Stimulated activated CD4-positive, alpha-beta T cell treated with anti-CD3 and anti-CD28 coated beads, Interleukin-2, amount 100 ng/mL, for 4 hours (primary cell): ENCODE data around the gene SPAG9.
"Not testable (repeated sequence)": the region's sequence is repeated elsewhere in the genome, so short reads cannot be mapped to it uniquely, and the experiment has no call there.

Experiments used
- DNase-seq: peaks from one replicate; pipeline ENCODE4 v3.0.0-alpha.2; 2020; ENCODE audit warnings: low read depth

Gene SPAG9

DNA sequence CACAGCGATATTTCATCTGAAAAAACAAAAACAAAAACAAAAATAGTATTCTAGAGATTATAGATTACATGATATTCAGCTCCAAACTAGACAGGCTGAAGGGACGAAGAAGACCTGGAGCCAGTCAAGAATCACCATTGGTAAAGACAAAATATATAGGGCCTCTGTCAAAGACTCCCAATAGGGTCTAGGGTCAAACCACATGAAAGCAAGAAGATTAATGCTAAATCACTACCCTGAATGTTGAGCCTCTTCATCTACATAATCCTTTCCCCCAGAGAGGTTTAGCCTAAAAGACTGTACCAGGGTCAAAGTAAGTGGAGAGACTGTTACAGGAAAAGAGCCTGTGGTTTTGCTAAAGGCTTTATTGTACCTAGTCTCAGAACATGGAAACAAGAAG, 21.9 kb upstream of the SPAG9 start:
- no peak for DNase-seq

DNA sequence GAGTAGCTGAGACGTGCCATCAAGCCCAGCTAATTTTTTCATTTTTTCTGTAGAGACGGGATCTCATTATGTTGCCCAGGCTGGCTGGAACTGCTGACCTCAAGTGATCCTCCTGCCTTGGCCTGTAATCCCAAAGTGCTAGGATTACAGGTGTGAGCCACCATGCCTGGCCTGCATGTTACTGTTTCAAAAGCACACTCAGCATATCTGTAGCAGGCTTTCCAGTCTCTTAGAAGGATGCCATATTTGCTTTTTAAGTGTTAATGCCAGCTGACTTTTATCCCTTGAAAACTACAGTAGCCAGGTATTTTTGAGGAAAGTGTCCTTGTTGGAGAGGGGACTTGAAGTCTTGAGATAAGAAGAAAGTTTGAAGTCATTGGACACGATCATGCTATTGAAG, 15.3 kb upstream of the SPAG9 start:
- DNase-seq, result no peak

DNA sequence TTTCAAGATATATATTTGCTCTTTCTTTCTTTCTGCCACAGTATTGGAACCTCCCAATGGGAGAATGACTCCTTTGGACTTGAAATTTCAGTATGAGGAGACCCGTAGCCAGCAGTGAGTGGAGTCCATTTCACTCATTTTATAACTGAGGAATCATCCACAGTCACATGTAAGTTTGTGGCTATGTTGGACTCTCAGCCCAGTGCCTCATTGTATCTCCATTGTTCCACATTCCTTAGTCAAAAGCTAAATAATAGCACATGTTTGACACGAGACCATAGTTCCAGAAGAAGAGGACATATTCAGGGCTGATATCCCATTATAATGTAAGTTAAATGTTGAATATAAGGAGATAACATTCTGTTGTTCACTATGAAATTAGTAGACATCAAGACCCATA, 12.7 kb upstream of the SPAG9 start:
- no peak for DNase-seq

GRCh38 chr17:51132964-51133319, 12.3 kb upstream of the SPAG9 start:
- no peak for DNase-seq

- DNase-seq, result no peak
These were observed 7.4 kb upstream of the SPAG9 start for GRCh38 chr17:51128076-51128475.

GRCh38 chr17:51124640-51125503, 4.2 kb upstream of the SPAG9 start:
- no peak for DNase-seq

DNA sequence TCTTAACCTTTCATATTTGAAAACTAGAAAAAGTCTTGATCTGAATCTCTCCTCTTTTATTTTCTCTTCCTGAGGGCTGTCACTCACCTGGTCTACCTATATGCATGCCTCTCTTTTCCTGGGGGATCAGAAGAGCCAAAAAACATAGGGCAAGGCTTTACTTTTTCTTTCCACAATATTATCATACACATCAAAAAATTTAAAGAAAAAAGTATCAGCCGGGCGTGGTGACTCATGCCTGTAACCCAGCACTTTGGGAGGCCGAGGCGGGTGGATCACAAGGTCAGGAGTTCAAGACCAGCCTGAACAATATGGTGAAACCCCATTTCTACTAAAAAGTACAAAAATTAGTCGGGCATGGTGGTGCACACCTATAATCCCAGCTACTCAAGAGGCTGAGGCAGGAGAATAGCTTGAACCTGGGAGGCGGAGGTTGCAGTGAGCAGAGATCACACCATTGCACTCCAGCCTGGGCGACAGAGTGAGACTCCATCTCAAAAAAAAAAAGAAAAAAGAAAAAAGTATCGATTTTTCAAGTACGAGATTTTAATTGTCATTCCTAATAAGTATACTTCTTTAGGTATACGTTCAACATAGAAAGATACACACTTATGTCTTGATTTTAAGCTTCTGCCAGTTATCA, 1.9 kb upstream of the SPAG9 start:
- not testable (repeated sequence) for DNase-seq

- DNase-seq, result peak; percentile 91
These were observed 1.2 kb upstream of the SPAG9 start for GRCh38 chr17:51121620-51122472.

- DNase-seq, result peak; percentile 20
These were observed 320 bp downstream of the SPAG9 start for GRCh38 chr17:51120357-51120738.

GRCh38 chr17:51119415-51120356, 982 bp downstream of the SPAG9 start:
- peak; percentile 14 for DNase-seq

DNA sequence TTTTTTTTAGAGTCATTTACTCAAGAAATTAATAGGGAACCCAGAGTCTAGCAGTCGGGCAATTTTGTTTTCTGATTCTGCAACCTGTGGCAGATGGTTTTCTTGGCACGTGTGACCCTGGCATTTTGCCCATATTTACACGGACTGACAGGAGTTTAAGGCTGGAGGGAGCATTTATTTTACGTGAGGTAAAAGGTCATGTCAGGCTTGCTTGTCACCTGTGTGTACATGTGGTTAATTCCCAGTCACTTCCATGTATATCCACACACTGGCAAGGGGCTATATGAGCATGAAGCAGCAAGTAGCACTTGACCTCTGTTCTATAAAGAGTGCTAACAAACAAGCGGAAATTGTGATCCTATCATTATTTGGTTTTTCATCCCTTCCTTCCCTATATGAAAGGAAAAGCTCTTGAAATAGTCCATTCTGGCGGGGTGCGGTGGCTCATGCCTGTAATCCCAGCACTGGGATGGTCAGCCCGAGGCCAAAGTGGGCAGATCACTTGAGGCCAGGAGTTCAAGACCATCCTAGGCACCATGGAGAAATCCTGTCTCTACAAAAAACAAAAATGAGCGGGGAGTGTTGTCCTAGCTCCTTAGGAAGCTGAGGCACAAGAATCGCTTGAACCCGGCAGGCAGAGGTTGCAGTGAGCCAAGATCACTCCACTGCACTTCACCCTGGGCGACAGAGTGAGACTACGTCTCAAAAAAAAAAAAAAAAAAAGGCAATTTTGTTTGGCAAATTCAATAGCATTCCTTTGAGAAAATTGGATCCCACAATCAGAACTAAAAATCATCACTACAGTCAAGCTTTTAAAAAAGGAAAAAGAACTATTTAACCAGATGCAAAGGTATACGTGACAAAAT, 2.1 kb downstream of the SPAG9 start:
- DNase-seq, result no peak

- no peak for DNase-seq
These were observed 5.5 kb downstream of the SPAG9 start for GRCh38 chr17:51115179-51115578.

DNA sequence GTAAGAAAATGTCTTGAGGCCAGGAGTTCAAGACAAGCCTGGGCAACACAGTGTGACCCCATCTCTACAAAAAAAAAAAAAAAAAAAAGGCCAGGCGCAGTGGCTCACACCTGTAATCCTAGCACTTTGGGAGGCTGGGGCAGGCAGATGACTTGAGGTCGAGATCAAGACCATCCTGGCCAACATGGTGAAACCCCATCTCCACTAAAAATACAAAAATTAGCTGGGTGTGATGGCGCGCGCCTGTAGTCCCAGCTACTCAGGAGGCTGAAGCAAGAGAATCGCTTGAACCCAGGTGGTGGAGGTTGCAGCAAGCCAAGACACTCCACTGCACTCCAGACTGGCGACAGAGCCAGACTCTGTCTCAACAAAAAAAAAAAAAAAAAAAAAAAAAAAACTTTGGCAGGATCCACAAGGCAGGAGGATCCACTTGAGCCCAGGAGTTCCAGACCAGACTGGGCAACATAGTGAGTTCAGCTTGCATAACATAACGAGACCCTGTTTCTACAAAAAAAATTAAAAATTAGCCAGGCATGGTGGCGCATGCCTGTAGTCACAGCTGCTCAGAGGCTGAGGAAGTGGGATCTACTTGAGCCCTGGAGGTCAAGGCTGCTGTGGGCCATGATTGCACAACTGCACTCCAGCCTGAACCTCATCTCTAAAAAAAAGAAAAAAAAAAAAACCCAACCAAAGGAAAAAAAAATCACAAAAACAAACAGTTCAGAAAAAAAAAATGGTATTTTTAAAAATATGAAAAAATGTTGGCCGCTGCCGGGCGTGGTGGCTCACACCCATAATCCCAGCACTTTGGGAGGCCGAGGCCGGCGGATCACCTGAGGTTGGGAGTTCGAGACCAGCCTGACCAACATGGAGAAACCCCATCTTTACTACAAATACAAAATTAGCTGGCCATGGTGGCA, 8.1 kb downstream of the SPAG9 start:
- not testable (repeated sequence) for DNase-seq

- DNase-seq, result no peak
These were observed 12.9 kb downstream of the SPAG9 start for GRCh38 chr17:51107778-51108177.

DNA sequence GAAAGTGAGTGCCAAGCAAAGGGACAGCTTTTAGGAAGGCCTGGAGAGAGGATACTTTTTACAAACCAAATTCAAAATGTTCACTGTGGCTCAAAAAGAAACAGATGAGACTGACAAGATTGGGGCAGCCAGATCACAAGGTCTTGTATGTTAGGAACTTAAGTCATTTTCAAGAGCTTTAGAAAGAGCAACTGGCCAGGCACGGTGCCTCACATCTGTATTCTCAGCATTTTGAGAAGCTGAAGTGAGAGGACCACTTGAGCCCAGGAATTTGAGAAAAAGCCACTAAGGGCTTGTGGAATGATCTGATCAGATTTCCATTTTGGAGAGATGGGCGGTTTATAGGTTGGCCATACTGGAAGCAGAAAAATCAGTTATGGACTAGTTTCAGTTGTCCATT, 17.2 kb downstream of the SPAG9 start:
- DNase-seq, result no peak

DNA sequence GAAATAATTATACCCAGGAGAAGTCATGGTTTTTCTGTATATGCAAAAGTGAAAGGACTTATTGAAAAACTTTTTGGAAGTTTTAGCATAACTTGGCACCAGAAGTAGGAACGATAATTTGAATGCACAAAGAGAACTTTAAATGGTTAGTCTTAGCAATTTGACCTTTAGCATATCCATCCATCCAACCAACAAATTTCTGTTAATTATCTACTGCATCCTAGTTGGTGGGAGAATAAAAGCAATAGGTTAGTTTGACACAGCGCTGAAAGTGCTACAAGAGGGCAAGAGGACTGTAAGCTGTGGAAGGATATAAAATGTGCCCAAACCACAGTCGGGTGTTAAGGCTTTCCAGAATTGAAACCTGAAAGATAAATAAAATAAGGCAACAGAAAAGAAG, 17.6 kb downstream of the SPAG9 start:
- no peak for DNase-seq

GRCh38 chr17:51097708-51098446, 22.8 kb downstream of the SPAG9 start:
- no peak for DNase-seq

GRCh38 chr17:51091635-51092034, 29.0 kb downstream of the SPAG9 start:
- DNase-seq, result no peak

DNA sequence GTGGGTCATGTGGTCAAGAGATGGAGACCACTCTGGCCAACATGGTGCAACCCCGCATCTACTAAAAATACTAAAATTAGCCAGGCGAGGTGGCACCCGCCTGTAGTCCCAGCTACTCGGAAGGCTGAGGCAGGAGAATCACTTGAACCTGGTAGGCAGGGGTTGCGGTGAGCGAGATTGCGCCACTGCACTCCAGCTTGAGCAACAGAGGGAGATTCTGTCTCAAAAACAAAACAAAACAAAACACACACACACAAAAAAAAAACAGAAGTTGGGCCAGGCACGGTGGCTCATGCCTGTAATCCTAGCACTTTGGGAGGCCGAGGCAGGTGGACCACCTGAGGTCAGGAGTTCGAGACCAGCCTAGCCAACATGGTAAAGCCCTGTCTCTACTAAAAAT, 31.8 kb downstream of the SPAG9 start:
- DNase-seq, result not testable (repeated sequence)
